Endodermal cell (in vitro differentiated cells): ENCODE results near the gene FOXI2. TPM values are rescaled to one million over a fixed set of nuclear protein-coding genes. Genes with fewer than 3 reads are reported as not detected.

Experiments used
- DNase-seq: peaks from one replicate; pipeline ENCODE4 v3.0.0-alpha.2; 2017
- H3K27ac ChIP-seq: 2 replicates; pipeline ENCODE4 v1.5.1; 2013; ENCODE audit warnings: mild to moderate bottlenecking, low read depth, low read length, moderate library complexity
- H3K27me3 ChIP-seq: 2 replicates; pipeline ENCODE4 v1.6.1; 2013; ENCODE audit warnings: mild to moderate bottlenecking, low read length, moderate library complexity; ENCODE audit not compliant: insufficient read depth, control insufficient read depth, poor library complexity, severe bottlenecking
- H3K36me3 ChIP-seq: 2 replicates; pipeline ENCODE4 v1.7.0; 2013; ENCODE audit warnings: mild to moderate bottlenecking, low read length, moderate library complexity; ENCODE audit not compliant: control insufficient read depth, insufficient read depth
- H3K4me1 ChIP-seq: one replicate; pipeline ENCODE4 v1.7.0; 2013; ENCODE audit warnings: low read length; ENCODE audit not compliant: control insufficient read depth, insufficient read depth
- H3K4me3 ChIP-seq: 2 replicates; pipeline ENCODE4 v1.5.1; 2013; ENCODE audit warnings: mild to moderate bottlenecking, low read length, moderate library complexity
- H3K9ac ChIP-seq: 2 replicates; pipeline ENCODE4 v1.6.1; 2013; ENCODE audit warnings: mild to moderate bottlenecking, low read length, moderate library complexity; ENCODE audit not compliant: poor library complexity, severe bottlenecking; ENCODE audit errors: extremely low read depth
- H3K9me3 ChIP-seq: 2 replicates; pipeline ENCODE4 v1.6.1; 2013; ENCODE audit warnings: mild to moderate bottlenecking, low read length, moderate library complexity; ENCODE audit not compliant: control insufficient read depth
- H3K27ac Mint-ChIP-seq: 2 replicates; pipeline ENCODE4 v1.8.0; 2020; ENCODE audit warnings: mixed read lengths
- H3K27me3 Mint-ChIP-seq: 2 replicates; pipeline ENCODE4 v1.8.0; 2021; ENCODE audit warnings: mild to moderate bottlenecking, mixed read lengths; ENCODE audit not compliant: insufficient read depth
- H3K36me3 Mint-ChIP-seq: 2 replicates; pipeline ENCODE4 v1.8.0; 2020; ENCODE audit warnings: low read depth, mixed read lengths
- H3K4me1 Mint-ChIP-seq: 2 replicates; pipeline ENCODE4 v1.8.0; 2020; ENCODE audit warnings: mixed read lengths
- H3K4me3 Mint-ChIP-seq: 2 replicates; pipeline ENCODE4 v1.8.0; 2020; ENCODE audit warnings: mild to moderate bottlenecking, moderate library complexity, mixed read lengths
- H3K9me3 Mint-ChIP-seq: 2 replicates; pipeline ENCODE4 v1.8.0; 2020; ENCODE audit warnings: mild to moderate bottlenecking, mixed read lengths
- CTCF ChIP-seq: fragments of 200-600 bp; sonication (generic); conservative IDR thresholded peaks from 2 replicates; pipeline ENCODE4 v1.5.0; 2021; ENCODE audit warnings: antibody characterized with exemption, mild to moderate bottlenecking
- WGBS, 2 experiments: methylation state at CpG; one replicate each; pipeline versions ENCODE4 v1.1.5 to v1.1.7; 2013; ENCODE audit warnings: missing lambda C conversion rate in 2 of 2, mixed read lengths in 1 of 2; ENCODE audit not compliant: insufficient coverage in 1 of 2, insufficient read length in 1 of 2; 5-methylcytosine and 5-hydroxymethylcytosine counted together
- total RNA-seq, 2 donors: library from RNA; stranded (reverse); fragmentation: NEBNext Ultra II Directional in 1 of 2; extraction: Animal tissue kit (Norgen Biotek cat#: 25700) in 1 of 2; gene quantifications; 2 replicates in 1 of 2; 3 replicates in 1 of 2; pipeline ENCODE4 v1.2.1, GENCODE V29; 2021

FOXI2 gene
- total RNA-seq, 2 donors from 2014 or later, result 1.0 to 14.8 TPM

GRCh38 chr10:127762925-127763324 lies 25.9 kb downstream of the FOXI2 start:
- peaks cover 49% of the 10 kb centered on the region for H3K4me1 Mint-ChIP-seq
- H3K9me3 ChIP-seq, result peaks cover 15% of the 10 kb centered on the region
- peaks cover 4% of the 10 kb centered on the region for H3K27me3 Mint-ChIP-seq
- H3K4me1 ChIP-seq, result peaks cover 10% of the 10 kb centered on the region
- DNase-seq, result peak; percentile 70
- no peaks in the 10 kb centered on the region for H3K36me3 Mint-ChIP-seq
- H3K9ac ChIP-seq, result no peak overlapping the region
- no peaks in the 10 kb centered on the region for H3K36me3 ChIP-seq
- H3K27ac Mint-ChIP-seq, result peak overlapping the region; percentile 80
- peaks cover 10% of the 10 kb centered on the region for H3K9me3 Mint-ChIP-seq
- WGBS, 2 experiments, result 35 to 67% methylated on average over 1 of the region's 1 CpG
- H3K27ac ChIP-seq, result no peak overlapping the region
- H3K4me3 ChIP-seq, result no peak overlapping the region
- no peak overlapping the region for H3K4me3 Mint-ChIP-seq
- no peaks in the 10 kb centered on the region for H3K27me3 ChIP-seq
- no peak for TF ChIP-seq CTCF

DNA sequence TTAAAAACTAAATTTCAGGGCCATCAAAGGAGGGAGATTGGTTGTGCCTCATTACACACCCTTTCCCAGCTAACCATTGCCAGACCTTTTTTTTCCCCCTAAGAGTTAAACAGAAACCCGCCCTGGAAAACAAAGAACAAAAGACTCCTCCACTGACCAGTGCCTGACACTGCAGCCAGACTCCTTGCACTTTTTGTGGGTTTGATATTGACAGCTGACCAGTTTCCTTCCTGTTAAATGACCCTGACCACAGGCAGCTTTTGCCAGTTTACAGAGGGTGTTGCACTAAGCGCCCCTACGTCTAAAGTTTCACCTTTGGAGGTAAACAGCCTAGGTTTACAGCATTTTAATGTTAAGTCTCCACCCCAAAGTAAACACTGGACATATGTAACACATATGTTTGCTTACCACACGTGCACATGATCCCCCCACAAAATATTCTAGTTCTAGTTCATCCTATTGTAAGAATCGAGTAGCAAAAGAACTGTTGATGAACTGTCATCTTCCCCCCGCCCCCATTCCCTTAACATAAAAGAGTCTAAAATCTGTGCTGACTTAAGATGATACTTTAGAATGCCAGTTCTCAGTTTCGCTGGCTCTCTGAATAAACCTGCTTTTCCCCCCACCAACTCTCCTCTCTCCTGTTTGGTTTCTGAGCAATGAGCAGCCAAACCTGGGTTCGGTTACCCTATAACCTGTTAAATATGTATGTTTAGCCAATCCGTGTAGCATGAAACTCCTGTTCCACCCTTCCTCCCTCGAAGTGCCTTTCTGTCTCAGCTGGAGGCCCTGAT lies 38.0 kb downstream of the FOXI2 start:
- no peaks in the 10 kb centered on the region for H3K27me3 Mint-ChIP-seq
- H3K9ac ChIP-seq, result no peak overlapping the region
- H3K4me3 Mint-ChIP-seq, result no peak overlapping the region
- no peak overlapping the region for H3K27ac ChIP-seq
- no peaks in the 10 kb centered on the region for H3K4me1 ChIP-seq
- peaks cover 16% of the 10 kb centered on the region for H3K9me3 Mint-ChIP-seq
- H3K4me1 Mint-ChIP-seq, result no peaks in the 10 kb centered on the region
- no peaks in the 10 kb centered on the region for H3K36me3 ChIP-seq
- no peak for DNase-seq
- no peak for TF ChIP-seq CTCF
- H3K27me3 ChIP-seq, result no peaks in the 10 kb centered on the region
- H3K27ac Mint-ChIP-seq, result no peak overlapping the region
- peaks cover 8% of the 10 kb centered on the region for H3K9me3 ChIP-seq
- WGBS, 2 experiments, result 70 to 72% methylated on average over 6 to 10 of the region's 10 CpGs
- H3K4me3 ChIP-seq, result no peak overlapping the region
- H3K36me3 Mint-ChIP-seq, result peaks cover 2% of the 10 kb centered on the region

- Histone ChIP-seq H3K27me3 (no peaks in the 10 kb centered on the region), H3K4me1 (peaks cover 1% of the 10 kb centered on the region), H3K4me3 (no peak overlapping the region), H3K36me3 (no peaks in the 10 kb centered on the region), H3K9me3 (peaks cover 8% of the 10 kb centered on the region), H3K27ac (no peak overlapping the region), H3K9ac (no peak overlapping the region)
- Mint-ChIP-seq H3K9me3 (peaks cover 10% of the 10 kb centered on the region), H3K4me1 (peaks cover 7% of the 10 kb centered on the region), H3K27ac (no peak overlapping the region), H3K27me3 (no peaks in the 10 kb centered on the region), H3K36me3 (peaks cover 1% of the 10 kb centered on the region), H3K4me3 (no peak overlapping the region)
- WGBS, 2 experiments, result 85 to 88% methylated on average over 1 to 2 of the region's 2 CpGs
- no peak for DNase-seq
- TF ChIP-seq CTCF, result no peak
Observed at GRCh38 chr10:127776816-127777215, 39.8 kb downstream of the FOXI2 start.
